ENCODE measurements around the gene PARP11. TPM values are rescaled to one million over a fixed set of nuclear protein-coding genes. Genes with fewer than 3 reads are reported as not detected.

The PARP11 gene
- total RNA-seq, 1 experiment from 2014 or later = 11.3 TPM

- peaks cover 15 to 20% of the 10 kb centered on the region in 2 experiments for H3K4me1 Mint-ChIP-seq
- Histone ChIP-seq H3K23me2 (ENCODE audit: insufficient read length, low read depth, low read length, poor library complexity, severe bottlenecking) (no peaks in the 10 kb centered on the region), H3K56ac (ENCODE audit: insufficient read length, low read depth, low read length) (no peak overlapping the region), H2BK120ac (ENCODE audit: low read depth, low read length, poor library complexity, severe bottlenecking) (no peak overlapping the region), H3K79me1 (ENCODE audit: insufficient read depth, low read depth, low read length, poor library complexity, severe bottlenecking) (no peaks in the 10 kb centered on the region), H3K14ac (ENCODE audit: insufficient read depth, low read length) (no peak overlapping the region), H2BK20ac (ENCODE audit: low read depth, low read length, poor library complexity, severe bottlenecking) (no peak overlapping the region), H4K91ac (ENCODE audit: insufficient read length, low read depth, low read length) (no peak overlapping the region), H2AFZ (ENCODE audit: low read length) (no peak overlapping the region), H4K20me1 (ENCODE audit: control insufficient read depth, insufficient read depth, insufficient read length) (no peaks in the 10 kb centered on the region), H3K9ac (ENCODE audit: extremely low read depth, insufficient read length, low read length) (no peak overlapping the region), H3K23ac (ENCODE audit: insufficient read length, low read depth, low read length) (no peak overlapping the region), H3K4me2 (ENCODE audit: insufficient read depth, insufficient read length, low read length) (no peak overlapping the region), H3K79me2 (ENCODE audit: insufficient read depth, low read length) (no peaks in the 10 kb centered on the region), H3K27me3 (ENCODE audit: insufficient read depth, low read length) (no peaks in the 10 kb centered on the region), H4K5ac (ENCODE audit: insufficient read length, low read depth, low read length) (no peak overlapping the region), H3K18ac (ENCODE audit: insufficient read length, low read depth, low read length) (no peak overlapping the region), H3T11ph (ENCODE audit: low read length) (no peak overlapping the region), H2BK15ac (ENCODE audit: low read depth, low read length) (no peak overlapping the region), H3K27ac (ENCODE audit: insufficient read length, low read depth, low read length) (no peak overlapping the region), H3K9me3 (ENCODE audit: control insufficient read depth, low read depth, low read length) (no peaks in the 10 kb centered on the region), H2AK5ac (ENCODE audit: insufficient read length, low read length) (no peak overlapping the region), H4K8ac (replicated peaks; ENCODE audit: insufficient read length, low read depth, low read length) (no peak overlapping the region), H2BK12ac (ENCODE audit: insufficient read length, low read depth, low read length) (no peak overlapping the region), H2BK5ac (ENCODE audit: insufficient read length, low read length) (no peak overlapping the region), H3K4me1 (ENCODE audit: insufficient read depth, low read length) (no peaks in the 10 kb centered on the region; the same call in 1 of the 2 replicates), H3K4ac (ENCODE audit: low read depth, low read length) (no peak overlapping the region)
- no peak for DNase-seq
- no peaks in the 10 kb centered on the region for H3K27me3 Mint-ChIP-seq (ENCODE audit: low read depth)
- peaks cover 0 to 13% (median 8%) of the 10 kb centered on the region in 3 experiments; a peak in 4 of 7 replicates for H3K36me3 Mint-ChIP-seq (ENCODE audit: insufficient read depth in 1 of 3, low read depth in 3 of 3)
- H3K4me3 Mint-ChIP-seq = no peak overlapping the region
- TF ChIP-seq CTCF (conservative IDR thresholded peaks at IDR 0.05) = no peak
- H3K9me3 Mint-ChIP-seq = peaks cover 0 to 3% of the 10 kb centered on the region in 2 experiments; a peak in 1 of 5 replicates
- no peak overlapping the region for H3K27ac Mint-ChIP-seq
- WGBS (ENCODE audit: extremely low coverage, insufficient read length, low lambda C conversion rate) = no CpG with 5 or more reads among the region's 3 CpGs
These were observed 53.1 kb downstream of the PARP11 start for GRCh38 chr12:3820122-3820521.

Data from H9 (cell line).